NCI-H82 (cell line): Measurements from ENCODE around the gene CROCC2.

ENCODE experiments used
- DNase-seq: peaks from one replicate; lab custom pipeline; 2025; lab: John Stamatoyannopoulos, UW

Gene CROCC2

GRCh38 chr2:240905176-240905781 lies 857 bp upstream of the CROCC2 start:
- DNase-seq: no peak

DNA sequence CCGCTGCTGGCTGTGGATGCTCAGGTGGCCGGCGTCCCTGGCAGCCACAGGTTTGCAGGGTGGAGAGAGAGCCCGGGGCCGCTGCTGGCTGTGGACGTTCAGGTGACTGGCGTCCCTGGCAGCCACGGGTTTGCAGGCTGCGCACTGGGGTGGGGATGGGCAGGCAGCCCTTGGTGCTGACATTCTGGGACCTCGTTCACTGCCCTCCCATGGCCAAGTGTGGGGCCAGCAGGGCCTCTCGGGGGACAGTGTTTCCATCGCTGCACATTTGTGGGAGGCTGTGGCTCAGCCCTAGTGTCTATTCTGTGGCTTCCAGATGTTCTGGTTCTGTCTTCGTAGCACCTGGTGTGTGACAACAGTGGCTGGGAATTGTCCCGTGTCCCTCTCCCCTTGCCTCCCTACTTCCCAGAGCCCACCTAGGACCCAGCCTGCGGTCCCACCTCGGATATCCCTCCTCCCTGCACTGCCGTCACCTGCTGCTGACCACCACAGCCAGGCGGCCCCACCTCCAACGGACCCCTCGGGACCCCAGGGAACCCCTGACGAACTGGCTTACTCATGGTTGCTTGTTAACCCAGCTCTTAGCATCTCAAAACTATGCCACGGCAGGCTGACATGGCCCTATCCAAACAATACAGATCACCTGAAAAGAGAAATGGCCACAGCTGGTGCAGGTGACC lies 915 bp downstream of the CROCC2 start:
- DNase-seq: no peak

- no peak for DNase-seq
Observed at GRCh38 chr2:240909216-240909974, 3.3 kb downstream of the CROCC2 start.

GRCh38 chr2:240911641-240912265 lies 5.6 kb downstream of the CROCC2 start:
- no peak for DNase-seq

DNA sequence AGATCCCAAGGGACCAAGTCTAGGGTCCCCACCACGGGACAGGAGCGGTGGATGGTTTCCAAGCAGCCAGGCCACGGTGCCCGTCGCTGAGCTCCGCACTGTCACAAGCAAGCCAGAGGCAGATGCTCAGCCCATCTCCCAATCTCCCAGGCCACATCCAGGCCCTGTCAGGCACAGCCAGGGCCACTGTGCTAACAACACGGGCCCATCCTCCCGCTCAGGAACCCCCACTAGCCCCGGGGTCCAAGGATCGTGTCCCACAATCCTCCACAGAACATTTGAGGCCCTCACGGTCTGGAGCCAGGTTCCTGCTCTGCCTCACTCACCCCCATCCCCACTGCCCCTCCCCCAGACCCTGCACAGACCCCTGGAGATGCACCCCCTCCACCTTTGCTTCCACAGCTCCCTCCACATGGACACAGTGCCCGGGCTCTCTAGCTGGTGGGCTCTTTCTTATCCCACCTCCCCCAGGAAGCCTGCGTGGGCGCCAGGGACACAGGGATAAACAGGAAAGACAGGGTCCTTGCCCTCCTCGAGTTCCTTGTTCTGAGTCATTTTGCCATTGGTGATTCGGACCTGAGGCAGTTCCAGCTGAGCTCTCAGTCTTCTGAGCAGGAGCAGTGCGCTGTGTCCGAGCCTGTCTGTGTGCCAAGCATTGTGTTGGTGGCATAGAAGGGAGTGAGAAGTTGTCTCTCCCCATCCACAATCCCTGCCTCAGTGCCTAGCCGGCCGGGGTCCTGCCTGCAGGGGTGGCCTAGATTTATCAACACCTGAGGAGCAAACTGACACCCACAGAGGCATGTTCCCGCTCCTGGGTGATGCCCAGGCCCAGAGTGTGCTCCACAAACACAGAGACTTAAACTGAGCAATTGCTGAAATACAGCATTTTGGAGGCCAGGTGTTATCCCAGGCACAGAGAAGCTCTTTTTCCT lies 7.0 kb downstream of the CROCC2 start:
- no peak for DNase-seq

DNA sequence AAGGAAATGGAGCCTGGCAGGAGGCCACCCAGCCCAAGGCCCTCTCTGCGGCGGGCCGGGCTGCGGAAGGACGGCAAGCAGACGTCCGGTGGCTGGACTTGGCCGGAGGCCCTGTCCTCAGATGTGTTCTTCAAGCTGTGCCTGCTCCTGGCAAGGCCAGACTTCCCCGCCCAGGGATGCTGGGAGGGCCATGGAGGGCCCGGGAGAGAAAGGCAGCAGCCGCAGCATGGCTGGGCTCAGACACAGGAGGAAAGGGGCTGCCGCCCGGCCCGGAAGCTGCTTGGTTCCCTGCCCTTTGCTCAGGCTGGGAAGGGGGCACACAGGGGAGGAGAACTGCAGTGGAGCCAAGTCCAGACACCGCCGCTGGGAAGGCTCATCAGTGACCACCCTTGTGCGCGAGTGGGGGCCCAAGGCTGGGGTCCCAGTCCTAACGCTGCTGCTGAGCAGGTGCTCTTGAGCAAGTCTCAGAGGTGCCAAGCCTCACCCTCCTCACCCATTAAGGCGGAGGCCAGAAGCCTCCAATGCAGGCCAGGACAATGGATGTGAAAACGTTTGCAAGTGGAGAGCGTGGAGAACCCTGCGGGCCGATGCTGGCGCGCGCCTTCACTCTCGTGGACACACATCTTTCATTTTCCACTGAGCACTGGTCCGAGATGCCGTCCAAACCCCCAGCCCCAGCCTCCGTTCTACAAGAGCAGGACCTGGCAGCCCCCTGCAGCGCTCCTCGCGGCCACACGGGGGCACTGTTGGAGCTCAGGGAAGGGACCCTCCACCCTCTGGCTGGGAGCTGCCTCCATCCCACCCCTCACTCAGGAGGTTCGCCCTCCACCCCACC lies 7.9 kb downstream of the CROCC2 start:
- DNase-seq: peak; percentile 76

DNA sequence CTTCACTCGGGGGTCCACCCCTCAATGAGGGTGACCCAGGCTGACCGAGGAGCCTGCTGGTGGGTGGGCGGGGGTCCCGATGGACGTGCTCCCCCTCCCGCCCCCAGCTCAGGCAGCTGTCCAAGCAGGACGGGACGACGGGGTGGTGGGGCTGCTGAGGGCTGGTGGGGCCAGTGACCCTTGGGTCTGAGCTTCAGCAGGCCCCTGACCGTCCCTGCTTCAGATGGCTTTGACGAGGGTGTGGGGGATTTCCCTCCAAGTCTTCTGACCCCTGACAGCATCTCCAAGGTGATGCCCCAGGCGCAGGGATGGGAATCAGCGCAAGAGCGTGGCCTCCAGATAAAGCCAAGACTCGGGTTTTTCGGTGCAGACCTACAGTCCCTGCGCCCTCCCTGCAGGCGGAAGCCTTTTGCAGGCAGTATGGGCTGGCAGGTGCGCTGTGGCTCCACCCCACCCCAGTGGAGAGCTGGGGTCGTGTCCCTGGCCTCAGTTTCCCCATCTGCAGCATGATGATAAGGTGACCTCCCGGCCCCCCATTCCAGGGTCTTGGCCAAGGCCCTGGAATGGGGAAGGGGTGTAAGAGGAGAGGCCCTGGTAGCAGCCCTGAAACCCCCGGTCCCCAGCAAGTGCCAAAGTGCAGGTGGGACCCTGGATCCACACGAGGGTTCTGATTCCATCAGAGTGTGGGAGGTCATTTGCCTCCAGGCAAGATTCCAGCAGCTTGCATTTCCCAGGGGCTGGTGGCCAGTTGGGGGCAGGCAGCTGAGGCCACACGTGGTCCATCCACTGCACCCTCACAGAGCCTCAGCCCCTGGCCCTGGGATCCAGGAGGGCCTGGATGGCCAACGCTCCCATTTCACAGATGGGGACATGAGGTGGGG lies 8.7 kb downstream of the CROCC2 start:
- DNase-seq: no peak

GRCh38 chr2:240915526-240916341 lies 9.6 kb downstream of the CROCC2 start:
- no peak for DNase-seq

DNA sequence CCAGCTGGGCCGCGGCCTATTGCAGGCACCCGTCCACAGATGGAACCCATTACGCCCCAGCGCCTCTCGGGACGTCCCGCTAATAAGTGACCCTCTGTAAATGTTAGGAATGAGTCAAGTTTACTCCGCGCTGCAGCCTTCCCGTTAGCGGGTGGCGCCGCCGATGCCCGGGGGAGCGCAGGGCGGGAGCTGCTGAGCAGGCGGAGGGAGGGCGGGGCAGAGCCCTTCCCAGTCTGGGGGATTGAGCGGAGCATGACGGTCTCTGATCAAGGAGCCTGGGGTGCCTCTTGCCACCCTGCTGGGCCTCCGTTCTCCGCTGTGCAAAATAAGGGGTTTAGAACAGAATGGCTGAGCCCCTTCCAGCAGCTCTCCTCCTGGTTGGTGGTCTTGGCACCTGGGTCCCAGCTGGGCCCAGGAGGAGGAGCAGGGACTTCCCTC lies 10.5 kb downstream of the CROCC2 start:
- peak; percentile 60 for DNase-seq

- no peak for DNase-seq
Observed at GRCh38 chr2:240917009-240917683, 11.0 kb downstream of the CROCC2 start.

DNA sequence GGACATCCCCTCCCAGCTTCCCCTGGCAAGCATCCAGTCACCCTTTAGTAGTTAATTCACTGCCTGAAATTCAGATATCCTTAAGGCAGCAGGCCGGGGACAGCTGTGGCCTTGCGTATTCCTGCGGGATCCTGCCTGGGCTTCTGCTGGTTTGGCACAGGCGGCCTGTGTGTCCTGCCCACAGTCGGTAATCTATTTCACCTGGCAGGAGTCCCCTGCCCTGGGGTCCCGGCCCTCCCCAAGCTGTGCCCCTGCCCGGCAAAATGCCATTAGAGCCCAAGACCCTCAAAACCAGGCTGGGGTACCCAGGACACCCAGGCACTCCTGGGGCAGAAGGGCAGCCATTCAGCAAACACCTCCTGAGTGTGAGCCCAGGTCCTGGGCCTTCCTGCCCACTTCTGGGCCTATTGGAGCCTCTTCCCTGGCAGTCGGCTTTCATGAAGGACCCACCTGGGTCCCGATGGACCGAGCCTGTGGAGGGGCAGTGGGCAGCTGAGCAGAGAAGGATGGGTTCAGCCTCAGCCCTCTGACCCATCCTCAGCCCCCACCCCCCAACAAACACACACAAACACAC lies 11.6 kb downstream of the CROCC2 start:
- DNase-seq: no peak

GRCh38 chr2:240918258-240919091 lies 12.3 kb downstream of the CROCC2 start:
- DNase-seq: no peak

DNA sequence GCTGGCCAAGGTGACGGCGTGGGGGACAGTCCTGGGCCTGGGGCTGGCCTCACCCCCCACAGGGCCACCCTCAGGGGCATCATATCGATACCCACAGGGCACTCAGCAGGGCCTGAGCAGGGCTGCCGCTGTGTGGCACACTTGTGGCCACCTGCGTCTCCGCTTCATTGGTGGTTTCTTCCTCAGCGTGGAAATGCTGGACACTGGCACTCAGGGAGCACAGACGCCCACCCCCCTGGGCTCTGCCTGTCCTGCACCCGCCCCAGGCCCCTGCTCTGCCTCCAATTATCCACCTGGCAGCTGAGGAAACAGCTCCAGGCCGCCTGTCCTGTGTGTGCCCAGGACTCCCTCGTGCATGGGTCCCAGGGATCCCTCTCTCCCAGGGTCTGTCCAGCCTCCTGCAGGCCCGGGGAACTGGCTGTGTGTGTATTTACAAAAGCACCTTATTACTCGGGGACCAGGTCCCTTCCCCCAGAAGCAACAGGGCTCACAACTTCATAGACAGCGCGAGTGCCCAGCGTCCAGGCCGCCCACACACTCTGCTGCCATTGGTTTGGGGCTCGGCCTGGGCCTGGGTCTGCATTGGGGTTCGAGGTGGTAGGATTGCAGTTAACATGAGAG lies 13.1 kb downstream of the CROCC2 start:
- no peak for DNase-seq

DNA sequence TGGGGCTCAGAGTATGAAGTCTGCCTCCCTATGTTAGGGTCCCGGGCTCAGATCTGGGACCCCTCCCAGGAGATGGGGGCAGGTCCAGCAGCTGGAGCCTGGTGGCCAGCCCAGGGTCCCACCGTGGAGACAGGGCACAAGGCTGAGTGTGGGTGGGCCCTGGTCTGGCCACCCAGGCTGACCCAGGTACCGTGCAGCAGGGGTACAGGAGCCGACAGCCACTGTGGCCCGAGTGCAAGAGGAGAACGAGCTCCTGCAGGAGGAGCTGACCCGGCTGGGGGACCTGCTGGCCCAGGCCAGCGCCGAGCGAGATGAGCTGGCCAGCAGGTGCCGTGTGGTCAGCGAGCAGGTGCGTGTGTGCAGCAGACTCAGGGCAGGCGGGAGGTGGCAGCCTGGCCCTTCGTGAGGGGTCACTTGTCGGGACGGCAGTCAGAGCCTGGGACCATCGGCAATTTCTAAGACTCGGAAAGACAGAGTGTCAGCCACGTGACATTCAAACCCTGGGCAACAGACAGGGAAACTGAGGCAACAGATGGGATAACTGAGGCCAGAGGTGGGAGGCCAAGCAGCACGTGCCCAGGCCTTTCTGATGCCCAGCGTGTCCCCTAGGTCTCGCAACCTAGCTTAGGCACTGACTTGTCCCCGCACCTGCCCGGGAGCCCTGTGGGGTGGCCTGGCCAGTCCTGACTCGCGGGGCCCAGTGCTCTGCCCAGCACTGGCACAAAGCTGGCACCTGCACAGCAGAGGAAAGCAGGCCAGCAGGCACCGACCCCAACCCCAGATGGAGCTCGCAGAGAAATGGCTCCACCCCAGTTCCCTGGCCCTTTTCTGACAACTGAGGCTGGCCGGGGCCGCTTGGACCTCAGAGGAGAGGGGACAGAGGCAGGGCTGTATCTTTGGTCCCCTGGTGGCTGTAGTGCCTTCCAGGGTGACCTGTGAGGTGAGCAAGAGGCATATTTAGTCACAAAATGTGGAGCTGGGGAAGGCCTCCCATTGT lies 13.9 kb downstream of the CROCC2 start:
- DNase-seq: no peak

- DNase-seq: no peak
Observed at GRCh38 chr2:240920783-240921231, 14.7 kb downstream of the CROCC2 start.
